ENCODE measurements around the gene VCL.

- TF ChIP-seq CTCF (IDR thresholded peaks at IDR 0.05; ENCODE audit: insufficient read depth, low read length, poor library complexity, severe bottlenecking) (no peak), EZH2phosphoT487 (conservative IDR thresholded peaks at IDR 0.05; ENCODE audit: low read length) (no peak)
Observed at GRCh38 chr10:74047871-74048270, 50.0 kb downstream of the VCL start.
